ENCODE data around the gene RHOB.

Gene RHOB

DNA sequence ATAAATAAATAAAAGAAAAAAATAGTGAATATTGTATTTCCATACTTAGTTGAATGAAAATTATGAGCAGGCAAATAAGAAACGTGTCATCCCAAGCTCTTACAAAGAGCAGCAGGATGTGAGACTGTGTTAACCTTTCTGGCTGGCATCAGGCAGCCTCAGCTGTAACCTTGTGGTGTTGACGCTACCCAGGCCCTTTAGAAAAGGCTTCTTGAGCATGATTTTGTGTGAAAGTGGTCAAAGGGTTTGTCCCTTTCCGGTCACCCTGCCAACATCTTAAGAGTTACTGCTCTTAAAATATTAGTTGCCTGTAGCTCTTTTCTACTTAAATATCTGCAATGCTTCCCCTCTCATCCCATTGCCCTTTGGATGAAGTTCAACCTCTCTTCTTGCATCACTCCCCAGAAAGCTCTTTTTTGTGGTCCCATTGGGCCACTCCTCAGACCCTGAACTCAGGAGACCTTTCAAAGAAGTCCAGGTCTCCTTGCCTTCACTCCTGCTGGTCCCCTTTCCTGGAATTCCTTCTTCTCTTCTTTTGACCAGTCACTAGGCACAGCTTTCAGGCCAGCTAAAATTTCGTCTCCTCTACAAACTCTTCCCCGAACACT, 35.0 kb downstream of the RHOB start:
- H3K4me3 ChIP-seq (ENCODE audit: low read depth, low read length), result no peak overlapping the region
- no peak overlapping the region for H3K27ac ChIP-seq
- in situ Hi-C loops (cut with HindIII; ENCODE audit: low pct_ligation_motif_present, low sequenced_read_pairs), result no loop called here
- no peaks in the 10 kb centered on the region for H3K36me3 ChIP-seq (replicated peaks)
- no peak for TF ChIP-seq CTCF (IDR thresholded peaks at IDR 0.05; ENCODE audit: low read depth, low read length, missing control alignments)
- DNase-seq, result no peak
- H3K27me3 ChIP-seq (replicated peaks), result no peaks in the 10 kb centered on the region

DNA sequence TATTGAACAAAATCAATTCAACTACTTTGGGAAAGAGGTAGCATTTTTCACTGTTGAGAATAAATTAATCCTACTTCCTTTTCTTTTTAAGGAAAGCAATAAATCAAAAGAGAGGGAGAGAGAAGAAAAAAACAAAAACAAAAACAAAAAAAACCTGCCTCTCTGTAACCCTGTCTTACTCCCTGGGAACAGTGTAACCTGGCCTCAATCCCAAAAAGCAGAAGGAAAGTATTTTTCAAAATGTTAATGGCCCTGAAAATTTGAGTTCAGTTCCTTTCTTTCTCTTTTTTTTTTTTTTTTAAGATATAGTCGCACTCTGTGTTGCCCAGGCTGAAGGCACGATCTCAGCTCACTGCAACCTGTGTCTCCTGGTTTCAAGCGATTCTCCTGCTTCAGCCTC, 35.9 kb downstream of the RHOB start:
- in situ Hi-C loops (cut with HindIII; ENCODE audit: low pct_ligation_motif_present, low sequenced_read_pairs), result no loop called here
- Histone ChIP-seq H3K27me3 (replicated peaks) (no peaks in the 10 kb centered on the region), H3K4me3 (ENCODE audit: low read depth, low read length) (no peak overlapping the region), H3K36me3 (replicated peaks) (no peaks in the 10 kb centered on the region), H3K27ac (no peak overlapping the region)
- no peak for DNase-seq
- TF ChIP-seq CTCF (IDR thresholded peaks at IDR 0.05; ENCODE audit: low read depth, low read length, missing control alignments), result no peak

- H3K27me3 ChIP-seq (replicated peaks), result no peaks in the 10 kb centered on the region
- H3K4me3 ChIP-seq (ENCODE audit: low read depth, low read length), result no peak overlapping the region
- H3K27ac ChIP-seq, result no peak overlapping the region
- DNase-seq, result no peak
- no peaks in the 10 kb centered on the region for H3K36me3 ChIP-seq (replicated peaks)
- TF ChIP-seq CTCF (IDR thresholded peaks at IDR 0.05; ENCODE audit: low read depth, low read length, missing control alignments), result no peak
- in situ Hi-C loops (cut with HindIII; ENCODE audit: low pct_ligation_motif_present, low sequenced_read_pairs), result no loop called here
Observed at GRCh38 chr2:20483194-20483895, 36.5 kb downstream of the RHOB start.

DNA sequence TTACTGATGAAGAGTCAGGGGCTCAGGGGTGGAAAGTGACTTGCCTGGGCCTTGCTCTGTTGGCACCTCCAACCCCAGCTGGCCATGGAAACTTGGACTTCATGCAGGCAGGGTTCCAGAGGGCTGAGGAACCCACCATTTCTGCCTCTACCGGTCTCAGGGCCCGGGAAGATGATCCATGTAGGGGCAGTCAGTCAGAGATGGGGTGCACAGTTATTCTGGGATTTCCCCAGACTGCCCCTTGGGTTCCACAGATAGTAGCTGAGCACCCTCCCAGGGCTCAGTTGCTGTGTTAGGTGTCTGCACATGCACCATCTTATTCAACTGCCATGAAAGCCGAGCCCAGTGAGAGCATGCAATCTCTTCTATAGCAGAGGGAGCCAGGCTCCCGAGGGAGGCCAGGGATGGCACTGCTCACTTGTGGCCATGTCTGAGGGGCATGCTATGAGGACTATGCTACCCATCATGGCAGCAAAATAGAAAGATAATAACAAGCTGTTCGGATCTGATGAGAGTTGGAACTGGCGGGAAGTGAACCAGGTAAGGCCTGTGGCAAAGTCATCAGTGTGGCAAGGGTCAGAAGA, 37.3 kb downstream of the RHOB start:
- H3K4me3 ChIP-seq (ENCODE audit: low read depth, low read length), result no peak overlapping the region
- no peak for TF ChIP-seq CTCF (IDR thresholded peaks at IDR 0.05; ENCODE audit: low read depth, low read length, missing control alignments)
- no peak for DNase-seq
- in situ Hi-C loops (cut with HindIII; ENCODE audit: low pct_ligation_motif_present, low sequenced_read_pairs), result no loop called here
- no peak overlapping the region for H3K27ac ChIP-seq
- H3K36me3 ChIP-seq (replicated peaks), result no peaks in the 10 kb centered on the region
- no peaks in the 10 kb centered on the region for H3K27me3 ChIP-seq (replicated peaks)

DNA sequence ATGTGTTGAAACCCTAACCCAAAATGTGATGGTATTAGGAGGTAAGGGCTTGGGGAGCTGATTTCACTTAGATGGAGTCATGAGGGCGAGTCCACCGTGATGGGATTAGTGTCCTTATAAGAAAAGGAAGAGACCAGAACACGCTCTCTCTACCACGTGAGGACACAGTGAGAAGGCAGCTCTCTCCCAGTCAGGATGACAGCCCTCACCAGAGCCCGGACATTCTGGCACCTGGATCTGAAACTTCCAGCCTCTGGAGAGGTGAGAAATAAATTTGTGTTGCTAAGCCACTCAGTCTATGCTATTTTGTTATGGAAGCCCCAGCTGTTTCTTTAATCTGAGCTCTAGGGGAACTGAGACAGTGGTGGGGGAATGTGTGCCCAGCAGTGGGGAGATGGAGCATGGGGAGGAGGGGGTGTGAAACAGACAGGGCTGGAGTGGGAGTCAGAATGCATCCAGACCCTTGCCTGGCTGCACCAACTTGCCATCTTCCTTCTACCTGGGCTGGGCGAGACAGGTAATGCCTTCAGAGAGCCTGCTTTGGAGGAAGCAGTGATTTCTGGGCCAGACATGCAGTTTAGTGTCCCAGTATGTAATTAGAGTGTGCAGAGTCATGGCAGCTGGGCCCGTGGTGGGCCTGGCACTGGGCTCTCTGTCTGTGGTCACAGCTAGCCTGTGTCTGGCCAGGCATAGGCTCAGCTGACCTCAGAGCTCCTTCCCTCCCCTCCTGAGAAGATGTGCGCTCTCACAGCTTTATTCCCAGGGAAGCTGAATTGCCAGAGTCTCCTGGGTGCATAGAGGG, 38.1 kb downstream of the RHOB start:
- Histone ChIP-seq H3K4me3 (ENCODE audit: low read depth, low read length) (no peak overlapping the region), H3K27ac (no peak overlapping the region), H3K27me3 (replicated peaks) (no peaks in the 10 kb centered on the region), H3K36me3 (replicated peaks) (no peaks in the 10 kb centered on the region)
- in situ Hi-C loops (cut with HindIII; ENCODE audit: low pct_ligation_motif_present, low sequenced_read_pairs), result no loop called here
- no peak for TF ChIP-seq CTCF (IDR thresholded peaks at IDR 0.05; ENCODE audit: low read depth, low read length, missing control alignments)
- DNase-seq, result no peak

All from brain microvascular endothelial cell (primary cell).